NOMO-1 treated with dmso at 0.1 percent for 144 hours (cell line): ENCODE data around the gene ZPBP.

Source experiments
- DNase-seq: peaks from one replicate; lab custom pipeline; 2025; ENCODE audit not compliant: unreplicated experiment; lab: John Stamatoyannopoulos, UW

ZPBP gene, protein sequence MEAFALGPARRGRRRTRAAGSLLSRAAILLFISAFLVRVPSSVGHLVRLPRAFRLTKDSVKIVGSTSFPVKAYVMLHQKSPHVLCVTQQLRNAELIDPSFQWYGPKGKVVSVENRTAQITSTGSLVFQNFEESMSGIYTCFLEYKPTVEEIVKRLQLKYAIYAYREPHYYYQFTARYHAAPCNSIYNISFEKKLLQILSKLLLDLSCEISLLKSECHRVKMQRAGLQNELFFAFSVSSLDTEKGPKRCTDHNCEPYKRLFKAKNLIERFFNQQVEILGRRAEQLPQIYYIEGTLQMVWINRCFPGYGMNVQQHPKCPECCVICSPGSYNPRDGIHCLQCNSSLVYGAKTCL

GRCh38 chr7:50092579-50093491 is at the start of gene ZPBP:
Gene ZPBP (minus strand): TSS chr7:50093246. CDS start chr7:50093194, 52 bp downstream.
- no peak for DNase-seq

DNA sequence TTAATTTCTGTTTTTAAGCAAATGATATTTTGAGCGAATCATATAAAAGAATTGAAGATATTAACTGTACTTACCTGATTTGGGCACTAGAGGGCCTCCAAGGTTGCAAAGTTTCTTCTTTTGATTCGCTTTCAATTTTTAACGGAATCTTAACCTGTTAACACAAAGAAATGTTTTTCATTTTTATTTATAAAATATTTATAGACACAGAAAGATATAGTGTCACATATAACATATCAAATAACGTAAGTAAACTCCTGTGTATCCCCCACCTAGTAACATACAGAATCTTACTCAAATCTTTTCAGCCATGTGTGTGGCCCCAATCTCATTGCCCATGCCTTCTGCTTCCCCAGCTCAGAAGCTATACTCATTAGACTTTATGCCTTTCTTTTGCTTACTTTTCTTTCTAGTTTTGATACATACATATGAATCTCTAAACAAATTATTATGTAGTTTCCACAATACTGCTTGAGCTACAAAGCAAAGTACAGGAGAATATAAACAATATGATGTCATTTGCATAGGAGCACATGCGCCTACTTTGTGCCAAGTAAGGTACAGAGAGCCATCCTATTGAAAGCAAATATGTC is 49.5 kb upstream of the ZPBP start:
- no peak for DNase-seq

GRCh38 chr7:50141854-50142253 is 48.8 kb upstream of the ZPBP start:
- no peak for DNase-seq

DNA sequence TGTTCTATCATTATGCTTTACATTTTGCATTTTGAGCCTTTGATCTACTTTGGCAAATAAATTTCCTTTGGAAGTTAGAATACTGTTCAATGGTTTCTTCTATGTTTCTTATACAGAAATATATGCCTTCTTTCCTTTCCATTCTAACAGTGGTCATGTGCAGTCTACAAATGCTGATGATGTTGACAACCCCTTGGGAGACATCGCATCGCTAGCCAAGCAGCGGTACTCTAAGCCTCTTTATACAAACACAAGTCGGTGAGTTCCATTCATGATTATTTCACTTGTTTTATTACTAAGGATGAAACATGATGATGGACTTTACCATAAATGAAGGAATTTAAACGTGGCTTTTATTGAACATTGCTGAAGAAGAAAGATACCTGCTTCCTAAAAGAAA is 48.1 kb upstream of the ZPBP start:
- no peak for DNase-seq

GRCh38 chr7:50140688-50141087 is 47.6 kb upstream of the ZPBP start:
- DNase-seq: no peak

GRCh38 chr7:50138101-50138500 is 45.1 kb upstream of the ZPBP start:
- DNase-seq: no peak

DNA sequence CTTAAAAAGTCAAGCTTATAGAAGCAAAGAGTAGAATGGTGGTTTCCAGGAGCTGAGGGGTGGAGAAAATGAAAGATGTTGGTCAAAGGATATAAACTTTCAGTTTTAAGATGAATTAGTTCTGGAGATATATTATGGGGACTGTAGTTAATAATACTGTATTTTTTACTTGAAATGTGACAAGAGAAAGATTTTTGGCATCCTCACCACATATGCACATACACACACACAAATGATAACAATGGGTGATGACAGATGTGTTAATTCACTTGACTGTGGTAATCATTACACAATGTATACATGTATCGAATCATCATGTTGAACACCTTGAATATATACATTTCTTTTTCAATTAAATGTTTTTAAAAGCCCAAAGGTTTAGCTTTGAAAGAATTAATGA is 32.7 kb upstream of the ZPBP start:
- no peak for DNase-seq

- no peak for DNase-seq
Observed at GRCh38 chr7:50121286-50121685, 28.2 kb upstream of the ZPBP start.

DNA sequence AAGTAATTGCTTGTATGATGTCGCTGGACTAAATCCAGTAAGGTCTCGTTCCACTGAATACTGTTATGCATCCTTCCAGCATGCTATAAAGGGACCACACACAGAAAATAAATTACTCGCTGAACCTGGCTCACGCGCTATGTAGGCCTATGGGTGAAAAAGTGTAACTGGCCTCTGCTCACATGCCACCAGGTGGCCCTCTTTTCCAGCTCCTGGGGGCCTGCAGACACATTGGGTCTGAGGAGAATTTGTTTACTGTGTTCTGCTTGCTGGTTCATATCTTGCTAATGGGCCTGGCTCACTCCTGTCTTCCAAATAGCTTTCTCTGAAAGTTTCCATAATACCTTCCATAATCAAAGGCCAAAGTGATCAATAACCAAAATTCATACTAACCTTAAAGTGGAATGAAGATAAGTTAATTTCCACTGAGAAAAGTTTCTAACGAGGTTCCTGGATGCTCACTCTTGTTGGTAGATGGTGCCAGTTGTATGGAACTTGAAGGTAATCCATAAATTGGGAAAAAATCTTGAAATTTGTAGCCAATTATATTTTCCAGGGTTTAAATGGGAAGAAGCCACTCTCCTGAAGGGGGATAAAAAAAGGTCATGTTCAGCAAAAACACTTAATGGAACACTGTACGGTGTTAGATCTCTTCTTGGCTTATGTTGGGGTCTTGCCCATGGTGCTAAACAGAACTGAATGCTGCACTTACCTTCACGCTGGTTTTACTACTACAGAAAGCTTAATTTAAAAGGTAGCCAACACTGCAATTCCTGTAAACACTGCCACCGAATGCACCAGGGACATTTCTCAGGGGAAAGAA is 27.0 kb upstream of the ZPBP start:
- DNase-seq: no peak

- DNase-seq: no peak
Observed at GRCh38 chr7:50112250-50112649, 19.2 kb upstream of the ZPBP start.

DNA sequence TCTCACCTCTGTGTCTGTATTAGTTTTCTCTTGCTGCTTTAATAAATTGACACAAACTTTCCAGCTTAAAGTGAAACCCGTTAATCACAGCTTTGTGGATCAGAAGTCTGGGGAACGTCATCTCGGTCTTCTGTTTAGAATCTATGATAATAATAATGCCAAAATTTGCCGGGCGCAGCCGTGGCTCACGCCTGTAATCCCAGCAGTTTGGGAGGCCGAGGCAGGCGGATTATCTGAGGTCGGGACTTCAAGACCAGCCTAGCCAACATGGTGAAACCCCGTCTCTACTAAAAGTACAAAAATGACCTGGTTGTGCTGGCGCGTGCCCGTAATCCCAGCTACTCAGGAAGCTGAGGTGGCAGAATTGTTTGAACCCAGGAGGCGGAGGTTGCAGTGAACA is 8.8 kb upstream of the ZPBP start:
- DNase-seq: no peak

DNA sequence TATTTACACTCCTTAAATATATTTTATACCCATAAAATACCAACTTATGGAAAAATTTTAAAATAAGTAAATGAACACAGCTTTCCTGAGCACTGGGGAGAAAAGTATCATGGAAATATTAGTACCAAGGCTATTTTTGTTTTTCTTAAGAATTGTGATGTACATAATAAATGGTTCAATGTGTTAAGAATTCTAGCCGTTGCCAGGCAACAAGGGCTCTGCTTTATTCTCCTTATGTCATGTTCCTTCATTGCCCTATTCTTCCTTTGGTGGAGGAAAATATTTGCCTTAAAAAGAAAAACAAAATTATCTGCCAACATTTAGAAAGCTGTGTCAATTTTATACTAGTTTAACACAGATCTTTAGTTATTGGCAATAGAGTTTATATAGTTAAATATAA is 2.6 kb upstream of the ZPBP start:
- DNase-seq: no peak

- DNase-seq: no peak
Observed at GRCh38 chr7:50088463-50089129, 4.5 kb downstream of the ZPBP start.

GRCh38 chr7:50085344-50085743 is 7.7 kb downstream of the ZPBP start:
- DNase-seq: no peak

DNA sequence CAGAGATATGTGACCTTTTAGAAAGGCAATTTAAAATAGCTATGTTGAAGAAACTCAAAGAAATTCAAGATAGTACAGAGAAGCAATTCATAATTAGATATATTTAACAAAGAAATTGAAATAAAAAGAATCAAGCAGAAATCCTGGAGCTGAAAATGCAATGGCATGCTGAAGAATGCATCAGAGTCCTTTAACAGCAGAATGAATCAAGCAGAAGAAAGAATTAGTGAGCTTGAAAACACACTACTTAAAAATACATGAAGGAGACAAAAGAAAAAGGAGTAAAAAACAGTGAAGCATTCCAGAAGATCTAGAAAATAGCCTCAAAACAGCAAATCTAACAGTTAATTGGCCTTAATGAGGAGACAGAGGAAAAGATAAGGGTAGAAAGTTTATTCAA is 20.0 kb downstream of the ZPBP start:
- DNase-seq: no peak

GRCh38 chr7:50069613-50070012 is 23.4 kb downstream of the ZPBP start:
- DNase-seq: peak; percentile 44

GRCh38 chr7:50068850-50069551 is 24.0 kb downstream of the ZPBP start:
- DNase-seq: no peak

- DNase-seq: no peak
Observed at GRCh38 chr7:50068026-50068425, 25.0 kb downstream of the ZPBP start.

DNA sequence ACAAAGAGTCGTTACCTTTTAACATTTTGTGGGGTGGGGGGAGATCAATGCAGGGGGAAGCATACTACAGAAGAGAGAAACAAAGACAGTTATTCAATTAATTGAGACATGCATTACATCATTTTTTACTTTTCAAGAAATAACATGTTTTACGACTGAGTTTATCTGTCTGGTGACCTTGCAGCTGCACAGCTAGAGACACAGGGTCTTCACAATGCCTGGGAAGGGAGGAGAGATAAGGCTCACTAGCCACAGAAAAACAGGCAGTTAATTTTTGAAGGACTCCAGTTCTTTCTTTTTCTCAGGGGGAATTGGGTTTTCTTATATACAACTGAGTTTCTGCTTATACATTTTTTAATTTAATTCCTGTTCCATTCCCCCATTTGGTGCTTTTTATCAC is 30.1 kb downstream of the ZPBP start:
- no peak for DNase-seq

DNA sequence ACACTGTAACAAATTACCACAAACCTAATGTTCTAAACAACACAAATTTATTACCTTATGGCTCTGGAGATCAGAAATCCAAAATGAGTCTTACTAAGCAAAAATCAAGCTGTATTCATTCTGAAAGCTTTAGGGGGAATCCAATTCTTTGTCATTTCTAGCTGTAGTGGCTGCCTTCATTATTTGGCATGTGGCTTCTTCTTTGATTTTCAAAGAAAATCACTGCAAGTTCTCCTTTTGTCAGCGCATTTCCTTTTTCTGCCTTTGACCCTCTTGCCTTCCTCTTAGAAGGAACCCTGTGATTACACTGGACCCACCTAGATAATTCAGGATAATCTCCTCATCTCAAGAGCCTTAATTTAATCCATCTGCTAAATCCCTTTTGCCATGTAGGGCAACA is 36.9 kb downstream of the ZPBP start:
- DNase-seq: no peak
